ENCODE data around the gene CEP170B. TPM values are rescaled to one million over a fixed set of nuclear protein-coding genes. Genes with fewer than 3 reads are reported as not detected.
"Not testable (repeated sequence)": the region's sequence is repeated elsewhere in the genome, so short reads cannot be mapped to it uniquely, and the experiment has no call there.

The CEP170B gene
- total and polyA plus RNA-seq, 4 donors: 1.5 to 10.9 (median 6.7) TPM

DNA sequence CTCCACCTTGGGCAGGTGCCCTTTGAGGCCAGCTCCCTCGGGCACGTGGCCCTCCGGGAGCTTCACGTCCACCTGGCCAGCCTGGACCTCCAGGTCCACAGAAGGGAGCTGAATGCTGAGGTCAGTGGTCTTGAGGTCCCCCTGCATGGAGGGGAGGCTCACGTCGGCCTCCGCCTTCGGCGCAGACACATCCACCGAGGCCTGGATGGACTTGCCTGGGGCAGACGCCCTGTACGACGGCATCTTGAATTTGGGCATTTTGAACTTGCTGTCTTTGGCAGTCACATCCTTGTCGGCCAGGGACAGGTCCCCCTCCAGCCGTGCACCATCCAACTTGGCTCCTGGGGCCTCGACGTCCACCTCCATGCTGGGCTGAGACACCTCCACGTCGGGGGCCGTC, 80.2 kb downstream of the CEP170B start:
- H3K27ac ChIP-seq (ENCODE audit: low read depth in 1 of 2, low read length in 2 of 2); H3K9ac ChIP-seq (ENCODE audit: low read depth in 1 of 2, low read length in 2 of 2); H3K4me3 ChIP-seq (ENCODE audit: low read depth in 1 of 3, low read length in 3 of 3); DNase-seq (ENCODE audit: low spot score); H3K9me3 ChIP-seq (ENCODE audit: control insufficient read depth in 4 of 4, low read length in 3 of 4); H3K4me1 ChIP-seq (ENCODE audit: control insufficient read depth in 4 of 4, insufficient read depth in 4 of 4, low read length in 3 of 4); H3K27me3 ChIP-seq (ENCODE audit: control insufficient read depth in 4 of 4, insufficient read depth in 4 of 4, low read length in 3 of 4); H3K36me3 ChIP-seq (ENCODE audit: control insufficient read depth in 4 of 4, insufficient read depth in 3 of 4, low read depth in 1 of 4, low read length in 3 of 4): not testable (repeated sequence)
- 93% methylated on average over 20 of the region's 20 CpGs for WGBS

Other genes starting within 250 kb of the CEP170B start
- gene INF2, start 175.7 kb upstream of the CEP170B start, total RNA-seq: 10 to 100 TPM; 13.1 to 35.8 TPM
- gene INF2, start 175.7 kb upstream of the CEP170B start, polyA plus RNA-seq: 10 to 100 TPM; 15.1 to 51.6 TPM
- 10 to 100 TPM in 1 of 2 donors, 1 to 10 TPM in 1; 1.8 to 13.3 TPM for gene ADSS1, start 141.0 kb upstream of the CEP170B start, total RNA-seq
- 10 to 100 TPM; 11.0 to 18.8 TPM for gene ADSS1, start 141.0 kb upstream of the CEP170B start, polyA plus RNA-seq
- gene SIVA1, start 112.1 kb upstream of the CEP170B start, total RNA-seq: 10 to 100 TPM; 67.4 to 90.4 TPM
- 100 to 1,000 TPM; 109 to 115 TPM for gene SIVA1, start 112.1 kb upstream of the CEP170B start, polyA plus RNA-seq
- 100 to 1,000 TPM in 1 of 2 donors, 10 to 100 TPM in 1; 39.2 to 192 TPM for gene AKT1, start 69.5 kb upstream of the CEP170B start, total RNA-seq
- 10 to 100 TPM; 30.6 to 78.2 TPM for gene AKT1, start 69.5 kb upstream of the CEP170B start, polyA plus RNA-seq
- 1 to 10 TPM; 5.4 to 9.4 TPM for gene ZBTB42, start 64.2 kb upstream of the CEP170B start, total RNA-seq
- gene ZBTB42, start 64.2 kb upstream of the CEP170B start, polyA plus RNA-seq: 1 to 10 TPM; 1.5 to 4.4 TPM
- gene PLD4, start 59.6 kb downstream of the CEP170B start, total RNA-seq: 10 to 100 TPM in 1 of 2 donors, under 1 TPM in 1; under 0.01 to 14.5 TPM
- gene PLD4, start 59.6 kb downstream of the CEP170B start, polyA plus RNA-seq: under 1 TPM; 0.31 to 0.39 TPM
- gene AHNAK2, start 113.1 kb downstream of the CEP170B start, total RNA-seq: 1 to 10 TPM in 1 of 2 donors, under 1 TPM in 1; 0.05 to 2.6 TPM
- gene AHNAK2, start 113.1 kb downstream of the CEP170B start, polyA plus RNA-seq: 1 to 10 TPM in 1 of 2 donors, under 1 TPM in 1; 0.40 to 1.9 TPM
- gene CLBA1, start 120.5 kb downstream of the CEP170B start, total RNA-seq: 1 to 10 TPM in 1 of 2 donors, under 1 TPM in 1; 0.98 to 3.5 TPM
- 1 to 10 TPM; 1.0 to 3.9 TPM for gene CLBA1, start 120.5 kb downstream of the CEP170B start, polyA plus RNA-seq
- 10 to 100 TPM in 1 of 2 donors, 1 to 10 TPM in 1; 2.9 to 34.5 TPM for gene CDCA4, start 155.8 kb downstream of the CEP170B start, total RNA-seq
- 1 to 10 TPM; 1.2 to 2.5 TPM for gene CDCA4, start 155.8 kb downstream of the CEP170B start, polyA plus RNA-seq
- gene GPR132, start 200.2 kb downstream of the CEP170B start, total RNA-seq: 1 to 10 TPM; 1.2 TPM
- under 1 TPM; 0.32 to 0.33 TPM for gene GPR132, start 200.2 kb downstream of the CEP170B start, polyA plus RNA-seq